ENCODE results near the gene ANKRD13D.
A peak's percentile ranks its signal among the peaks of the same experiment; 100 is the strongest.
"Not testable (repeated sequence)": the region's sequence is repeated elsewhere in the genome, so short reads cannot be mapped to it uniquely, and the experiment has no call there.

The ANKRD13D gene

DNA sequence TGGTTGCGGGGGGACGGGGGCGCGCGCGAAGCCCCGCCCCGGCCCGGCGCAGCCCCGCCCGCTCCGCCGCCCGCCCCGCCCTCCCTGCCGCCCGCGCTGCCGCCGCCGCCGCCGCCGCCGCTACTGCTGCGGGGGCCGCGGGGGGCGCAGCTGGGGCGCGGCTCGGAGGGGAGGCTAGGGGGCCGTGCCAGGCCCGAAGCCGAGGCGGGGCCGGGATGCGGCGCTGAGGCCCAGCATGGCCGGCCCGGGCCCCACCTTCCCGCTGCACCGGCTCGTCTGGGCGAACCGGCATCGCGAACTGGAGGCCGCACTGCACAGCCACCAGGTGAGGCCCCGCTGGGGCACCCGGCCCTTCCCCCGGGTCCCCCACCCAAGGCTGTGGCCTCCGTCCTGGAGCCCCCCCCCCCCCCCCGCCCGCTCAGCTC is at the start of gene ANKRD13D:
TSS of gene ANKRD13D (plus strand) at position 78 of the 425 bp plus-strand sequence. CDS start at position 236, 158 bp downstream.
- DNase-seq, result peak; percentile 33

- peak; percentile 95 for DNase-seq
These were observed 49.1 kb upstream of the ANKRD13D start for GRCh38 chr11:67239783-67240575.

DNA sequence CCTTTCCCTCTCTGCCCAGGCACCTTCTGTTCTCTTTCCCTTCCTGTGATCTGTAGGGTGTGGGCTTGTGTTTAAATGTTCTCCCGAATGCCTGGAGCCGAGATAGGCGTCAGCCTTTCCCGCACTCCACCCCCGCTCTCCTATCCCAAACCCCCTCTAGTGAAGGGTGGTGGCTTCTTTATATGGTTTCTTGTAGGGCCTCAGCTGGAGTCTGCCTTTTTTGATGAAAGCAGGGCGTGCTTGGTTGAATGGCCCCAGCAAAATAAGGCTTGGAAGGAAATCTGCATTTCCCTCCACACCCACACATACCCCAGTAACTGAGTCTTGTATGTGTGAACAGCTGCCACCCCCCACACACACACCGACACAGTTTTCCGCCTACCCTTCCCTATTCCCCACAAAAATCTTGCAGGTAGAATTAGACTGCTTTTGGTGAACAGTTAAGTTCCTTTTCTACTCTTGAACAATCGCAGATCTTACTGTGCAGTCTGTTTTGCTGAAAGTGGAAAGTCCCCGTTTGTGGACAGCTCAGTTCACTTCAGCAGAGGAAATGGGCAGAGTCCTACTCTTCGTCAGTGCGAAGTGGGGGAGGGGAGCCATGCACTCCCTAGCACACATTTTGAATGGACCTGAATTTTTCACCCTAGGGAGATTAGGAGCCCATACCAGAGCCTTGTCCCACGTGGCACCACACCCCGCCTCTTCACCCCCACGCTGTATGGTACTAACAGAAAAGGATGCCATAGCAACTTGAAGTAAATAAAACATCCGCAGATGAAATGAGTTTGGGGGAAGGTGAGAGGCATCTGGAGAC is 48.3 kb upstream of the ANKRD13D start:
- no peak for DNase-seq

DNA sequence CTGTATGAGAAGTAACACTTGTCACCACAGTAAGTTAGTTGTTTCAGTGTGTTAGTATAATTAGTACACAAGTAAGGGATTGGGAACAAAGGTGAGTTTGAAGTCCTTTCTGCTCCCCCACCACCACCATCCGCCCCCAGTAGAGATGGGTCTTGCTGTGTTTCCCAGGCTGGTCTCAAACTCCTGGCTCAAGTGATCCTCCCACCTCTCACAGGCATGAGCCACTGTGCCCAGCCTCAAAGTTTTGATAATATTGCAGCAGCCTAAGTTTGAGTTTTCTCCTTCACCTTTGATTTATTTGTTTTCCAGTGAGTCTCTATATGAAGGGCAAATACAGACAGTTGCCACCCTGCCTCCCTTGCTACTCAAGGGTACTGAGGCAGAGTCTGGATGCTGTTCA is 46.6 kb upstream of the ANKRD13D start:
- no peak for DNase-seq

DNA sequence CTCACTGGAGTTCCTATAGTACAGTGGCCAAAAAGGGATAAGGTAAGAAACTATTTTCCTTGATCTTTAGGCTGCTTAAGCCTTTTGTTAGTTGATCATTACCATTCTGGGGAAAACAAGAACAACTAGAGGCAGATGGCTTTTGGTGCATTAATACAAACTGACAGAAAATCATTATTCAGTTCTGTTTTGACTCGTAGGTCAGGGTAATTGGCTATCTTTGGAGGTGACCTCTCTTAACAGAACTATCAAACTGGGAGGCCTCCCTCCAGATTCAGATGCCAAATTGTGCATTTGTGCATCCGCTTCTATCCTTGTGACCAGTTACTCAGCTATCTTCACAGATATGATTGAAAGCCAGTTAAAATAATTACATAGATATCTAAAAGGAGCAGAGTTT is 46.1 kb upstream of the ANKRD13D start:
- no peak for DNase-seq

GRCh38 chr11:67245046-67245445 is 44.1 kb upstream of the ANKRD13D start:
- no peak for DNase-seq

DNA sequence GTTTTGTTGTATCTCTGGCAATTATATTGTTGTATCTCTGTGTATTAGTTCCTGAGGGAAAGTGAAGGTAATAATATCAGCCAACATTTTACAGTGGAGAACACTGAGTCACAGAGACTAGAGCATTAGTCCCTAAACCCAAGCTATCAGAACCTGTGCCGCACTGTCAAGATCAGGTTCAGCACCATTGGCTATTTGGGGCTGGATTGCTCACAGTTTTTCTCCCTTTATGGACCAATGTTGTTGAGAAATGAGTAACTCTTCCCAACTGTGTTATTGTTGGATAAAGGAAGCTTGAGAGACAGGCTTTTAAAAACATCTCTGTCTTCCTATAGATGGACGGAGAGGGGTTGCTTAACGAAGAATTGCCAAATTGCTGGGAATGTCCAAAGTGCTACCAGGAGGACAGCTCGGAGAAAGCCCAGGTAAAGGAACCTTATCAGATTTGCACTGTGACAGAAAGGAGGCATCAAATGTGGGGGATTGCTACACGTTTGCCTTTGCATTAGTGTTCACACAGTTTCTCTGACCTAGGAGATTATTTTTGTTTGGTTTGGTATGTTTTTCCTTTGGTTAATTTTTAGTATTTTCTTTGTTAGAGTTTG is 41.1 kb upstream of the ANKRD13D start:
- DNase-seq, result no peak

DNA sequence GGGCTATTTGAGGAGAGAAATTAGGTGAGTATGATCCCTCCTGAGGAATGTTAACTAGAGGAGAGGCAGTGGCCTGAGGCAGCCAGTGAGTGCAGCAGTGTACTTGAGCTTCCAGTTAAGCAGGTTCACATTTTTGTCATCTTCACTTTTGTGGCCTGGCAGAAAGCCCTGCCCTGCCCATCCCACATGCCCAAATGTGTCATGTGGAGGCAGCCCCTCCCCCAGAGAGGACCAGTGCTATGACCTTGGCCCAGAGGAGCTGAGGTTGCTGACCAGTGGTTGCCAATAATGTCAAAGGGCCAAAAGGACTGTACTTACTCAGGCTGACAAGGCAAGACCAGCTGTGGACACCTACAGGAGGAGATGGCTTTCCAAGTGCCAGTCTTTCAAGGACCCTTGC is 40.5 kb upstream of the ANKRD13D start:
- no peak for DNase-seq

DNA sequence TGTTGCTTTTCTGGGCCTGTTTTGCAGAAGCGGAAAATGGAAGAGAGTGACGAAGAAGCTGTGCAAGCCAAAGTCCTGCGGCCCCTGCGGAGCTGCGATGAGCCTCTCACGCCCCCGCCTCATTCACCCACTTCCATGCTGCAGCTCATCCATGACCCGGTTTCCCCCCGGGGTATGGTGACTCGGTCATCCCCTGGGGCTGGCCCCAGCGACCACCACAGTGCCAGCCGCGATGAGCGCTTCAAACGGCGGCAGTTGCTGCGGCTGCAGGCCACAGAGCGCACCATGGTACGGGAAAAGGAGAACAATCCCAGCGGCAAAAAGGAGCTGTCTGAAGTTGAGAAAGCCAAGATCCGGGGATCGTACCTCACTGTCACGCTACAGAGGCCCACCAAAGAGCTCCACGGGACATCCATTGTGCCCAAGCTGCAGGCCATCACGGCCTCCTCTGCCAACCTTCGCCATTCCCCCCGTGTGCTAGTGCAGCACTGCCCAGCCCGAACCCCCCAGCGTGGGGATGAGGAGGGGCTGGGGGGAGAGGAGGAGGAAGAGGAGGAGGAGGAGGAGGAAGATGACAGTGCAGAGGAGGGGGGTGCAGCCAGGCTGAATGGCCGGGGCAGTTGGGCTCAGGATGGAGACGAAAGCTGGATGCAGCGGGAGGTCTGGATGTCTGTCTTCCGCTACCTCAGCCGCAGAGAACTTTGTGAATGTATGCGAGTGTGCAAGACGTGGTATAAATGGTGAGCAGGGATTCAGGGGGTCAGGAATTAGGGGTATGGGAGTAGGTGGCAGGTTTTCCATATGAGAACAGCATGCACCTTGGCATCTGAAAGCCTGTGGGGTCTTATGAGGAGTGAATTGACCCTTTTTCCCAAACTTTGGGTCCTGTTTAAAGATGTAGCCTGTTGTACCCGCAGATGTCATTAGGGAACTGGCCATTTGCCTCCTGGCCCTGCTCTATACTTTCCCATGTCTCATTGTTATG is 38.8 kb upstream of the ANKRD13D start:
- DNase-seq, result no peak

DNA sequence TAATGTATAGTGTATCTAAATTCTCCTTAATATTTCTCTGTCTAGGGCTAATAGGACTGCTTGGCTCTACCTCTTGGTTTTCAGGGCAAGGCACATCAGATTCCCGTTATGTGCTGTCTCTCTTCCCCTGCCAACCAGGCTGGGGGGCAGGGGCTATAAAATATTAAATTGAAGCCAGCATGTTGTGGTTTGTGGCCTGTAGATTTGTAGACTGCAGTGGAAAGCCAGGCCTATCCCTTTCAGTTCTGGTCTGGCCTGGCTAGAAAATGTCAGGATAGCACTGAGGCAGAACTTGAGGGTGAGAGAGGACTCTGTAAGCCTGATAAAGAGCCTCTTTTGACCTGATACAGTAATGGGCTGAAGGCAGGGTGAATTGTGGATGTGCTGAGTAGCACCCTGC is 37.3 kb upstream of the ANKRD13D start:
- no peak for DNase-seq

GRCh38 chr11:67252831-67253239 is 36.3 kb upstream of the ANKRD13D start:
- DNase-seq, result no peak

DNA sequence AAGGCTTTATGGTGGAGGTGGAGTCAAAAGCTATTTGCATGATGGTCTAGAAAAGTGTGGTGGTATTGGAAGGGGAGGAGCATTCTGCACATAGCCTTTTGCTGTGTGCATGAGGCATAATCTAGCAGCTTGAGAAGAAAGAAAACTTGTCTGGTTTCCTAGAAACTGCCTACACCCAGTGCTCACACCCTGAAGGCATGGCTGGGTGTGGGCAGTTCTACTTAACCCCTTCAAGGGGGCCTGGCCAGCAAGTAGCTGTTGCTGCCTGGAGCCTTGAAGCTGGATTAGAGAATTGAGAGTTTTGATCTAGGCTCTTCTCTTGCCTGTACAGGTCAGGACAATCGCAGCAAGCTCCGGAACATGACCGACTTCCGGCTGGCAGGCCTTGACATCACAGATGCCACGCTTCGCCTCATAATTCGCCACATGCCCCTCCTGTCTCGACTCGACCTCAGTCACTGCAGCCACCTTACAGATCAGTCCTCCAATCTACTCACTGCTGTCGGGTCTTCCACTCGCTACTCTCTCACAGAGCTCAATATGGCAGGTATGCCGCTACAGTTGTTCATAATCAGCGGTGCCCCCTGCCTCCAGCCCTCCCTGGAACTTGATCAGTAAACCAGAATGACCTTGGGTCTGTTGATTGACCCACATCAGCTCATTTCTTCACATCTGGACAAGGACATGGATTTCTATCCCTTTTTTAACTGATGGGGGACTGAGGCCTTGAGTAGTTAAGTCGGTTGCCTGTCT is 35.1 kb upstream of the ANKRD13D start:
- no peak for DNase-seq

- no peak for DNase-seq
These were observed 34.3 kb upstream of the ANKRD13D start for GRCh38 chr11:67254798-67255197.

DNA sequence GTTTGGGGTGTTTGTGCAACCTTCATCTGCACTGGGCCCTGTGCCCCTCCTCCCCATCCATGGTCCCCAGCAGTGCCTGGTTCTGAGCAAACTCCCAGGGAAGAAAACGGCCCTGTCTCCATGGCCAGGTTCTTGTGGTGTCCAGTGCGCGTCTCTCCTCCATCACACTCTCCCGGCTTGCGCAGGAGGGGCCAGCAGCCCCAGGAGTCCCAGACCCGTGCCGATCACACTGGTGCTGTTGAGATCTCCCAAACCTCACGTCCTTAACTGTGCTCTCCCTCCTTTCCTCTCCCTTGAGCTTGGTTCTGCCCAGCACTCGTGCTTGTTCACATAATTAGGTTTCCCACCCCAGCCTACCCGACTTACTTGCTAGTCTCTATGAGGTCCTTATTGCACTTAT is 33.8 kb upstream of the ANKRD13D start:
- DNase-seq, result no peak

DNA sequence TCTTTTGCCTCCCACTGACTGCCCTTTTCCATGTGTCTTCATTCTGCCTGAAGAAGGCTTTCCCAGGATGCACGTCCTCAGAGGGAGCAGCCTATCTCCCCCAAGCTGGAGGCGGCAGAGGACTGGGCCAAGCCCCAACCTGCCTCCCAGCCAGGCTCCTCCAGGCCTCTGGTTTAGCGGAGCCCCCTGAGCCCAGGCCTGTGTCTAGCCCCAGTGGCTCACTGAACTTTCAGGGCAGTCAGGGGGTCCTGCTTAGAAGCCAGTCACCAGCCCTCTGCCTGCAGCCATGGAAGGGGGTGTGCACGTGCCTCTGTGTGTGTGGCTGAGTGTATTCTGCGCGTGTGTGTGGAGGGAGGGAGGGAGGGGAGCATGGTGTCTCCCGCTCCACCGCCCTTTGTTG is 33.2 kb upstream of the ANKRD13D start:
- no peak for DNase-seq

DNA sequence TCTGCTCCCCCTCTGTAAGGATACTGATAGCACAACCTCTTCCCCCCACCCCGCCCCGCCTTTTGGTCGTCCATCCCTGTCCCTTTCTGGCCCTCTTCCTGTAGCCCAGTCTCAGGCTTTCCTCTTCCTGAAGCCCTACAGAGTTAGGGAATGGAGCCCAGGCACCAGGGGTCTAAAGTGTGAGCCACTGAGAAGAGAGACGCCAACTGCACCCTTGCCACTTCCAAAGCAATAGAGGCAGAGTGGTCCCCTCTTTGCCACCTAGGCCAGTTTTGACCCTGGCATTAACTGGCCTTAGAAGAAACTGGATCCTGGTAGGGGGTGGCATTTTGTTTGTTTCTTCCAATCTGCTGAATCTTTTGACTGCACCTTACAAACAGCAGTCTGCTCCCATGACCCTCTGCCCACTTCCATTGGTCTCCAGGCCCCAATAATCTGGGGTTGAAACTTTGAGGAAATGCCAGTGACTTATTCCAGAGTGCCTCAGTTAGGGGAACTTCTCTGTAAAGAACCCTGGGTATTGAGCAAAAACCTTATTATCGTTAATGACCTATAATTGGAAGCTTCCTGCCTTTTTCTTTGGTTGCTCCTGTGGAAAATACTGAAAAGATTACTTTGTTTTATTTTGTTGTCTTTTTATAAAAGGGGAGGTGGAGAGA is 32.5 kb upstream of the ANKRD13D start:
- DNase-seq, result no peak

DNA sequence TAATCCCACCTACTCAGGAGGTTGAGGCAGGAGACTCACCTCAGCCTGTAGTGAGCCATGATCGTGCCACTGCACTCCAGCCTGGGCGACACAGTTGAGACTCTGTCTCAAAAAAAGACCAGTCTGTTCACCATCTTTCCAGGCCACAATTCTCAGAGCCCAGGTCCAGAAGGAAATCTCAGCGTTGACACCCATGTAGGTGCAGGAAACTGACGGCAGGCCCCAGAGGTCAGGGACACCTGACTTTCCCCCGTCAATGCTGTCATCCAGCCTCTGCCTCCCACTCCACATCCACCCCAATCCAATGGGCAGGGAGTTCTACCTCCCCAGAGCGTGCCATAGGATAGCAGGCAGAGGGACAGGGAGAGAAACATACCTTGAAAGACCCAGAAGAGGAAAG is 28.7 kb upstream of the ANKRD13D start:
- DNase-seq, result no peak

DNA sequence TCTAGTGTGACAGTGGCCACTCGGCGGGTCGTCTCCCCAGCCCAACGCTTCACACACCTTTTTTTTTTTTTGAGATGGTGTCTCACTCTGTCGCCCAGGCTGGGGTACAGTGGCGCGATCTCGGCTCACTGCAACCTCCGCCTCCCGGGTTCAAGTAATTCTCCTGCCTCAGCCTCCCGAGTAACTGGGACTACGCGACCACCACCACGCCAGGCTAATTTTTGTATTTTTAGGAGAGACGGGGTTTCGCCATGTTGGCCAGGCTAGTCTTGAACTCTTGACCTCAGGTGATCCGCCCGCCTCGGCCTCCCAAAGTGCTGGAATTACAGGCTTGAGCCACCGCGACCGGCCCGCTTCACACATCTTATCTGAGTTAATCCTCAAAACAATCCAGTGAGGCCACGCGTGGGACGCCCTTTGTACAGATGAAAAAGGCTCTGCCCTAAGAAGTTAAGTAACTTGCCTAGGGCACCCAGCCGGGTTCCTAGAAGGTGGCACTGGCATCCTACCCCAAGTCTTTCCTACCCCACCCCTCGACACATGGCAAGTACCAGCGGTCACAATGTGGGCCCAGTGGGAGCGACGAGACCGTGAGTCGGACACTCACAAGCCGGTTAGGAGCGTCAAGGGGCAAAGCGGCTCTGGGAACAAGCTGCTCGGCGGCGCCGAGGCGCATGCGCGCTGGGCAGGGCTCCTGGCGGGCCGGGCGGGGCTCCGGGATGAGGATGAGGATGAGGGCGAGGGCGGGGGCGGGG is 28.0 kb upstream of the ANKRD13D start:
- DNase-seq, result not testable (repeated sequence)

- no peak for DNase-seq
These were observed 27.5 kb upstream of the ANKRD13D start for GRCh38 chr11:67261640-67261945.

- DNase-seq, result no peak
These were observed 27.0 kb upstream of the ANKRD13D start for GRCh38 chr11:67261946-67262681.
